Ramos (cell line): ENCODE results near the gene SFTA2.

Experiments
- in situ Hi-C: fragments of 300-500 bp; cut with MboI; formaldehyde crosslinking; loops from one replicate; pipeline ENCODE4 v1.14.3; 2022; ENCODE audit warnings: low sequenced_read_pairs; ENCODE audit not compliant: unreplicated experiment

The SFTA2 gene

DNA sequence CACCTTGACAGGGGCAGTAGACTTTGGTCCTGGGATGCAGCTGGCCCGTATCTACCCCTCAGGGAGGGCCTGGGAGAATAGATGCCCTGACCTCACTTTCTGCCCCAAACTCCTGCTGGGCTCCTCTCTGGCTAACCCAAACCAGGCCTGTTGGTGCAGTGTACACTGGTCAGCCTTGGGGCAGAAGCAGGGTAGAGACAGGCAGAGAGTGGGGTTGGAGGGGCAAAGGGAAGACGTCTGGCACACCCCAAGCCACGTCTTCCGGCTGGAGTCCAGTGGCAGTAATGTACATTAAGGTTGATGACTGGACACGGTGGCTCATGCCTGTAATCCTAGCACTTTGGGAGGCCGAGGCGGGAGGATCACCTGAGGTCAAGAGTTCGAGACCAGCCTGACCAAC lies 38.3 kb downstream of the SFTA2 start:
- in situ Hi-C loops: no loop called here

DNA sequence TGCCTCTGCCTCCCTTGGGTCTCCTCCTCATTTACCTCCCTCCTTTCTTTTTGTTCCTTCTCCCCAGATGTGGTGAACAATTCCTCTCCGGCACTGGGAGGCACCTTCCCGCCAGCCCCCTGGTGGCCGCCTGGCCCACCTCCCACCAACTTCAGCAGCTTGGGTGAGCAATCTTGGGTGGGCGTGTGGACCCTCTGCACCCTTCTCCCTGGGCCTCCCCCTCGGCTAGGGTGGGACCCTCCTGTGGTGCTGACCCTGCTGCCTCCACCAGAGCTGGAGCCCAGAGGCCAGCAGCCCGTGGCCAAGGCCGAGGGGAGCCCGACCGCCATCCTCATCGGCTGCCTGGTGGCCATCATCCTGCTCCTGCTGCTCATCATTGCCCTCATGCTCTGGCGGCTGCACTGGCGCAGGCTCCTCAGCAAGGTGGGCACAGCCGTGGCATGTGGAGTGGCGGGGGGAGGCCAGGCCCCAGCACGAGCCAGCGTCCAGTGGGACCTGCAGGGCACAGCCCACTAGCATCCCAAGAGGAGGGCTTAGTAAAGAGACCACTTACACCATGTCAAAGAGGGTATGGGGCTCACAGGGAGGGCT lies 38.9 kb downstream of the SFTA2 start:
- in situ Hi-C loops: no loop called here

DNA sequence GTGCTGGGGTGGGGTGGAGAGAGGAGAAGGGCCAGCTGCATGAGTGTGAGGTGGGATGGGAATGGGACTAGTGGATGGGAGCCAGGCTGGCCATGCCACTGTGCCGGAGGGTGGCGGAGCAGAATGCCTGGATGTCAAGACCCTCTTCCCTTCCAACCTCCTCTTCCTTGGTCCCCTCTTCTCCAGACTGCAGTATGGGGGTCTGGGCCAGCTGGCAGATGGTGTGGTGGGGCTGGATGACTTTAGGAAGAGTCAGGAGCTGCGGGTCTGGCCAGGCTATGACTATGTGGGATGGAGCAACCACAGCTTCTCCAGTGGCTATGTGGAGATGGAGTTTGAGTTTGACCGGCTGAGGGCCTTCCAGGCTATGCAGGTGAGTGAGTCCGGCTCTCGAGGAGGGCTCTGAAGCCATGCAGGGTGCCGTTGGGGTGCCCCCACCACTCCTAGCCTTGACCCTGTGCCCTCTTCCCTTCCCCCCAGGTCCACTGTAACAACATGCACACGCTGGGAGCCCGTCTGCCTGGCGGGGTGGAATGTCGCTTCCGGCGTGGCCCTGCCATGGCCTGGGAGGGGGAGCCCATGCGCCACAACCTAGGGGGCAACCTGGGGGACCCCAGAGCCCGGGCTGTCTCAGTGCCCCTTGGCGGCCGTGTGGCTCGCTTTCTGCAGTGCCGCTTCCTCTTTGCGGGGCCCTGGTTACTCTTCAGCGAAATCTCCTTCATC lies 40.0 kb downstream of the SFTA2 start:
- in situ Hi-C loops: no loop called here

DNA sequence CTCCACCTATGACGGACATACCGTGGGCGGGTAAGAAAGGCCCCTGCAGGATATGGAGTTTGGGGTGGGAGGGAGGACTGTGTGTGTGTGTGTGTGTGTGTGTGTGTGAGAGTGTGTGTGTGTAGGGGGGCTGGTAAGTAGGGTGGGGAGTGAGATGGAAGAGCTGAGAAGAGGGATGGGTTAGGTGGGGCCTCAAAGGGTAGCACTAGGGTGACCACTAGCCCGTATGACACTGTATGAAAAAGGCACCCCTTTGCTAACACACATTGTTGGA lies 40.6 kb downstream of the SFTA2 start:
- in situ Hi-C loops: no loop called here

DNA sequence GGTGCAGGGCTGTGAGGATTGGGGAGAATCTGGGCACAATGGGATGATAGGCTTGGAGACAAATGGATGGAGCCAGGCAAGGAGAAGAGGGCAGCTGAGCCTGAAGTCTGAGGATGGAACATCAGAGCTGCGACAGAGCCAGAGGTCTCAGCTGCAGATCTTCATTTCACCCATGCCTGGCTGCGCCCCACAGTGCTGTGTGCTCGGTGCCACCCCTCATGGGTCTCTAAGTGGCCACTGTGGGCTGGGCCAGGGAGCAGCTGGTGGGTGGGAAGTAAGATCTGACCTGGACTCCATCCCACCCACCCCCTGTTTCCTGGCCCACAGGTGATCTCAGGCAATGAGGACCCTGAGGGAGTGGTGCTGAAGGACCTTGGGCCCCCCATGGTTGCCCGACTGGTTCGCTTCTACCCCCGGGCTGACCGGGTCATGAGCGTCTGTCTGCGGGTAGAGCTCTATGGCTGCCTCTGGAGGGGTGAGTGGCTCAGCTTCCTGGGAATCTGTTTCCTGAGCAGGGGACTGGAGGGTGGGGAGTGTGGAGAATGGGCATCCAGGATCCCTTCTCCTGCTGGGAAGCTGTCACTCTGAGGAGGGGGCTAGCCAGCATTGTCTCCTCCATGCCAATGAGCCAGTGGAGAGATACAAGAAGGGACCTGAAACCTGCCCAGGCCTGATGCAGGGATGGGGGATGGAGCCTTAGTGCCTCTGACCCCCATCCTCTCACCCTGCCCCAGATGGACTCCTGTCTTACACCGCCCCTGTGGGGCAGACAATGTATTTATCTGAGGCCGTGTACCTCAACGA lies 41.1 kb downstream of the SFTA2 start:
- in situ Hi-C loops: no loop called here

DNA sequence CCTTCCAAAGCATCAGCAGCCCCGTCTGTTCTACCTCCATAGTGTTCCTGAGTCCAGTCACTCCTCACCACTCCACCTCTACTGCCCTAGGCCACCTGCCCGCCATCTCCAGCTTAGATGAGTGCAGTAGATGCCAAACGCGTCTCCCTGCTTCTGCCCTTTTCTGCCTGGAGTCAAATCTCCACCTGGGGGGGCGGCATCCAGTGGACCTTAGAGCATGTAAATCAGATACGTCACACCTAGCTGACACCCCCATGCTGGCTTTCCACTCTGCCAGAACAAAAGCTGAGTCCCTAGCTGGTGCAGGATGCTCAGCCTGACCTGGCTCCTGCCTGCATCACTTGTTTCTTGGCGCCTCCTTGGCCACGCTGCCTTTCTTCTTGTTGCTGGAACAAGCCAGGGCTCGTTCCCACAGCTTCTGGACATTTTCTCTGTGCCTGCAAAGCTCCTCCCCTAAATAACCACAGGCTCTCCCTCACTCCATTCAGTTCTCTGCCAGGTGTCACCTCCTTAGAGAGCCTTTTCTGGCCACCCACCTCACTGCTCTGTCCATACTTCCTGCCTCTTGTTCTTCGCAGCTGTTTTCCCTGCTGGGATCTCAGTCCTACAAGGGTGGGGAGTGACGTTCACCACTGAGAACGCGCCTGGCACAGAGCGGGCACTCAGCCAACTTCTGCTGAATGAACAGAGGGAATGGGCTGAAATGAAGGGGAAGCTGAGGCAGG lies 41.9 kb downstream of the SFTA2 start:
- in situ Hi-C loops: no loop called here

DNA sequence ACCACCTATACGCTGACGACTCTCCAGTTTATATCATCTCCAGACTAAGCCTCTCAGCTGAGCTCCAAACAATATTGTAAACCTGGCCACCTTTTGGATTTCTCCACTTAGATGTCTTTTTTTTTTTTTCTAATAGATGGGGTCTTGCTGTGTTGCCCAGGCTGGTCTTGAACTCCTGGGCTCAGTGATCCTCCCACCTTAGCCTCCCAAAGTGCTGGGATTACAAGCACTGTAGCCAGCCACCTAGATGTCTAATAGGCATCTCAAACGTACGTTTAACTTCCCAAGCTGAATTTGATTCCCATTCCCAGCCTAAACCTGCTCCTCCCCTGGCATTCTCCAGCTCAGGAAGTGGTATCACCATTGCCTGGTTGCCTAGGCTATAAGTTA lies 42.5 kb downstream of the SFTA2 start:
- in situ Hi-C loops: no loop called here

DNA sequence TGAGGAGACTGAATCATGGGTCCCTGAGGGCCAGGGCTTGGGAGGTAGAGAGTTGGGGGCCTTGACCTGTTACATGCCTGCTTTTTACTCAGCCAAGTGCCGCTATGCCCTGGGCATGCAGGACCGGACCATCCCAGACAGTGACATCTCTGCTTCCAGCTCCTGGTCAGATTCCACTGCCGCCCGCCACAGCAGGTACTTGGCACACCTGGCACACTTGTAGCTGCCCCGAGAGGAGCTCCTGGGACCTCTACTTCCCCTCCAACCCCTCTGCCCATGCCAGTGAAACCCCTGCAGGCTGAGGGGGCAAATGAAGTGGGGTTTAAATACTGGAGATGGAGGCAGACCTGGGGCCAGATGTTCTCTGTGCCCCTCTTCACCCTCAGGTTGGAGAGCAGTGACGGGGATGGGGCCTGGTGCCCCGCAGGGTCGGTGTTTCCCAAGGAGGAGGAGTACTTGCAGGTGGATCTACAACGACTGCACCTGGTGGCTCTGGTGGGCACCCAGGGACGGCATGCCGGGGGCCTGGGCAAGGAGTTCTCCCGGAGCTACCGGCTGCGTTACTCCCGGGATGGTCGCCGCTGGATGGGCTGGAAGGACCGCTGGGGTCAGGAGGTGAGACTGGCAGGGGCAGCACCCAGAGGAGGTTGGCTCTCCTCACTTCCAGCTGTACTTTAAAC lies 43.0 kb downstream of the SFTA2 start:
- in situ Hi-C loops: no loop called here

DNA sequence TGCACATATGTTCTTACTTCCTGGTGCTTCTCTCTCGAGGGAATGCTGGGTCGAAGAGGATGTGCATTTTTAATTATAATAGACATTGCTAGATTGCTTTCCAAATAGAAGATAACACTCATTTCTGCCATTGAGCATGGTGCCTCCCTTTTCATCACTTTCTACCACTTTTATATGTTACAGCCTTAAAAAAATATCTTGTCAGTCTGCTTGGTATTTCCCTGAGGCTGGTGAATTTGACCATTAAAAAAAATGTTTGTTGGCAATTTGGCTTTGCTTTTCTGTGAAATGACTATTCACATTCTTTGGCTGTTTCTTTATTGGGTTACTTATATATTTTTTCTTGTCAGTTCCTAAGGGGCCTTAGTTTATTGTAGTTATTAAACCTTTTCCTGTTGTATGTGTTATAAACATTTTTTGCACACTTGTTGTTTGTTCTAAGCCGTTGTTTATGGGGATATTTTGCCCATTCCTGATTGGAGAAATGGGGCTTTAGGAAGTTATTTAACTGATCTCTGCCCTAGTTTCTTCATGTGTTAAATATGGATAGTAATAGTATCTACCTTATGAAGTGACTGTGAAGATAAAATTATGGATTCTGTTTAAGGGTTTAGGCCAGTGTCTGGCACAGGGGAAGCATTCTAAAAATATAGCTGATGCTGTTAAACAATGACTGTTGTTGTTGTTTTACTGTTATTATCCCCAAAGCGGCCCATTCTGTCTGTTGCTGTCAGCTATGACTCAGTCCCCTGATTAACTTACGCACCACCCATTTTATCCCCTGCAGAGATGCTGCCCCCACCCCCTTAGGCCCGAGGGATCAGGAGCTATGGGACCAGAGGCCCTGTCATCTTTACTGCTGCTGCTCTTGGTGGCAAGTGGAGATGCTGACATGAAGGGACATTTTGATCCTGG lies 43.8 kb downstream of the SFTA2 start:
- in situ Hi-C loops: no loop called here

DNA sequence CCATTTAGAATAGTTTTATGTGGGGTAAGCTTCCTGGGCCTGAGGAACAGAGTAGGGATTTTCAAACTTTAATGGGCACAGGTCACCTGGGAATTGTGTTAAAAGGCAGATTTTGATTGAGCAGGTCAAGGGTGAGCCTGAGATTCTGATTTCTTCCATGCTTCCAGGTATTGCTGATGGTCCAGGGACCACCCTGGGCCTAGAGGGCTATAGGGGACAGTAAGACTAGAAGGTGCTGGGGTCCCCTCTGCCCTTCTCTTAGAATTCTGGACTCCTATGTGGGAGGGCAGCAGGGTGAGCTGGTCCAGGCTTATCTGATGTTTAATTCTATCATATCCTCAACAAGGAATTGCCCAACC lies 45.1 kb downstream of the SFTA2 start:
- in situ Hi-C loops: no loop called here

DNA sequence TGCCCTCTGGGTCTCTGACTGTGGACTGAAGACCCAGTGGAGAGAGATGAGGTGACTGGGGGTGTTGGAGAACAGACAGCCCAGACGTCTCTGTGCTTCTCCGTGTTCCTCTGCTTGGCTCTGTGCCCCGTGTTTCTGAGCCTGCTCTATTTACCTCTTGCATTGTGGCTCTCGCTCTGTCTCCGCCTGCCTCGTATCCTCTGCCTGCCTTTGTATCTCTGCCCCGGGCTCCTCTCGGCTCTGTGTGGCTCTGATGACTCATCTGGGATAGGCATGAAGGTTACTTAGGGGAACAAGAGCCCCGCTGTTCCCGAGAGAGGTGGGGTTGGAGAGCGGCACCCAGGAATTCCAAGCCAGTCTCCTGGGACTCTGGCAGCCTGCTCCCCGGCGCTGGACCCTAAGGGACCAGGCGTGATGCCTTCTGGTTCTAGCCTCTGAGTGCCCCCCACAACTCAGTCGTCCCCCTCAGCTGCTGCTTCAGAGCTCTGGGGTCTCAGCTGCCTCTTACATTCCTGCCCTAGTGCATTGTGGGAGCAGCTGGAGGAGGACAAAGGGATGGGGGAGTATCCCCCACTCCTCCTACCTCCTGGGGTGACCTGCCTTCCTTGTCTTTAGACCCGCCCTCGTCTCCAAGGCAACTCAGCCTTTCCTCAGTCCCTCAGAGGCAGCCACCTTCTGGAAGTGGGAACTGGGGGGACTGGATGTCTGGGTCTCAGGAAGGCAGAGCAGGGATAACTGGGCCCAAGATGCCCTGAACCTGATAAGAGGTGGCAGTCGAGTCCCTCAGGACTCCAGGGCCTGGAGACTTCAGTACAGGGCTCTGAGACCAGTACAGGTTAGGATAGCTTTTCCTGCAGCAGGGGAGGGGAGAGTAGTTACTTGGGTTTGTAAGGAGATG lies 45.7 kb downstream of the SFTA2 start:
- in situ Hi-C loops: no loop called here

DNA sequence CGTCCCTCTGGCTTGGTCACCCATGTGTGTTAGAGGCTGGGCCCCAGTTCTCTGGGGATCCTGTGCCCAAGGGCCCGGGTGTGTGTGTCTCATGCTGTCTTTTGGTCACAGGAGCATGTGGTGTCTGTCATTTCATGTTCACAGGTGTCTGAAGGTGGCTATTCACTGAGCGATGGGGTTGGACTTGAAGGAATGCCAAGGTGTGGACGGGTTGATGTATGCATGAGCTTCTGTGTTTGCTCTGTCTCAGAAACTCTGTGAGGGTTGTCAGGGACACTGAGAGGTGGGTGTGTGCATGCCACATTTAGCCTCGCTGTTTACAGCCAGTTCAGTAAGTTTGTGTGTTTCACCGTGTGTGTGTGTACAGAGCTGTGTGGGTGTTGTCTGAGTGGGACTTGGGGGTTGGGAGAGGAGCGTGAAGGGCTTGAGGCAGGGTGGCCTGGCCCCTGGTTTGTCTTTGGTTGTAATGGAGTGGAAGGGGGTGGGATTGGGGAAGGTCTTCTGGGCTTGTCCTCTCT lies 46.4 kb downstream of the SFTA2 start:
- in situ Hi-C loops: no loop called here

DNA sequence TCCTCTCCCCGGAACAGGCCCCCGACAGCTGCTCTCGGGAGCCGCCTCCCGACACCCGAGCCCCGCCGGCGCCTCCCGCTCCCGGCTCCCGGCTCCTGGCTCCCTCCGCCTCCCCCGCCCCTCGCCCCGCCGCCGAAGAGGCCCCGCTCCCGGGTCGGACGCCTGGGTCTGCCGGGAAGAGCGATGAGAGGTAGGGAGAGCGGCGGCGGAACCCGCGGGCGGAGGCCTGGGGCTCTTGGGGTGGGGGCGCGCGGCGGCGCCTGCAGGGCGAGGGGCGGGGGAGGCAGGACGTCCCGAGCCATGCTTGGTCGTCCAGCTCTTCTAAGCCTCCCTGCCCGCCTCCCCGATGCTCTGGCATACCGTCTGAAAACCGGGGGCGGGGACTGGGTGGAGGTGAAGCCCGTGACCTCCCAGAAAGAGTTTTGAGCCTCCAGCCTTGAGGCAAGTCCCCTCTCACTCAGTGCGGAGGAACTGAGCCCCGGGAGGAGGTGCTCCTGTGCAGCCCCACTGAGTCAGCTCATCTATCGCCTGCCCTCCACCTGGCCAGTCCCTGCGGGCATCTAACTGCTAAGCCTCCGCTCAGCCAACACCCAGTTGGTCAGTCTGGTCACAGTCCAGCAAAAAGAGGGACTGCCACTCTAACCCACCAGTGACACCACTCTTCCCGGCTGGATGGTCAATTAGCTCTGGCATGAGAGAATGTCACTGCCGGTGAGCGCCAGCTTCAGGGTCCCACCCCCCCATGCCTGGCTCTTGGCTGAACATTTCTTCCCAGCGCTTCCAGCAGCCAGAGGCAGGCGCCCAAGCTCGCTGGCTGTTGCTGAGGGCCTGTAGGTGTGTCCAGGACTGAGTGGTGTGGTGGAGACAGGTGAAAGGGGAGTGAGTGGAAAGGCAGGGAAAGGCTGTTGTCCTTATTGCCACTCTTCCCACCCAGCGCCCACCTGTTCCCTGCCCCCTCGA lies 47.2 kb downstream of the SFTA2 start:
- in situ Hi-C loops: no loop called here

DNA sequence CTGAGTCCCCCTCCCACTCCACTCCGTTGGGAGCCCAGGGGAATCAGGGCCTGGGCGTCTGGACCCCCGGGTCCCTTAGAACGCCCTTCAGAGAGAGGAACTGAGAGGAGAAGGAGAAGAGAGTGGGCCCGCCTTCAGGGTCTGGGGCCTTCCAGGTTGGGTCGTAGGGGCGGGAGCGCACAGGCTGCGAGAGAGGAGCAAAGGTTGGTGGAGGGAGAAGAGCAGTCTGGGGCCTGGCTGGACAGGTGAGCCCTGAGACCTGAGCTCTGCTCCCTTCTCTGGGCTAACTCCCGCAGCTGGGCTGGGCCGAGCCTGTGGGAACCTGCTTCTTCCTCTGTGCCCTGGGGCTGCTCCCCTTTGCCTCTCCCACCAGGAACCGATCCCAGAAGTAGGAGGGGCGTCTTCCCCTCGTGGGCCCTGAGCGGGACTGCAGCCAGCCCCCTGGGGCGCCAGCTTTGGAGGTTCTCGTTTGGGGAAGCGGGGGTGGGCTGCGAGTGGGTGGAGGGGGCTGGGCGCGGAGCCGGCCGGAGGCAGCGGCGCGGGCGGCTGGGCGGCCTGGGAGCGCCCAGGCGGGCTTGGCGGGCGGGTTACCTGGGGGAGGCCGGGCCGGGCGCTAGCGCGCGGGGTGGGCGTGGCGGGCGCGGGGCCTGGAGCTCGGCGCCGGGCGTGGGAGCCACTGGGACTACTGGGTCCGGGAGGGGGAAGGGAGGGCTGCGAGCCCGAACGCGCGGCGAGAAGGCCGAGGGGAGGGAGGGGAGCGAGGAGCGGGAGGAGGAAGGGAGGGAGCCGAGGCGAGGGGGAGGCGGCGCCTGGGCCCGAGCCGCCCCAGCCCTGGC lies 48.1 kb downstream of the SFTA2 start, which contains the start of gene DDR1:
TSS of gene DDR1 (plus strand) at position 835 of the 836 bp plus-strand sequence. CDS start 4,211 bp downstream, outside the sequence.
- in situ Hi-C loops: no loop called here

DNA sequence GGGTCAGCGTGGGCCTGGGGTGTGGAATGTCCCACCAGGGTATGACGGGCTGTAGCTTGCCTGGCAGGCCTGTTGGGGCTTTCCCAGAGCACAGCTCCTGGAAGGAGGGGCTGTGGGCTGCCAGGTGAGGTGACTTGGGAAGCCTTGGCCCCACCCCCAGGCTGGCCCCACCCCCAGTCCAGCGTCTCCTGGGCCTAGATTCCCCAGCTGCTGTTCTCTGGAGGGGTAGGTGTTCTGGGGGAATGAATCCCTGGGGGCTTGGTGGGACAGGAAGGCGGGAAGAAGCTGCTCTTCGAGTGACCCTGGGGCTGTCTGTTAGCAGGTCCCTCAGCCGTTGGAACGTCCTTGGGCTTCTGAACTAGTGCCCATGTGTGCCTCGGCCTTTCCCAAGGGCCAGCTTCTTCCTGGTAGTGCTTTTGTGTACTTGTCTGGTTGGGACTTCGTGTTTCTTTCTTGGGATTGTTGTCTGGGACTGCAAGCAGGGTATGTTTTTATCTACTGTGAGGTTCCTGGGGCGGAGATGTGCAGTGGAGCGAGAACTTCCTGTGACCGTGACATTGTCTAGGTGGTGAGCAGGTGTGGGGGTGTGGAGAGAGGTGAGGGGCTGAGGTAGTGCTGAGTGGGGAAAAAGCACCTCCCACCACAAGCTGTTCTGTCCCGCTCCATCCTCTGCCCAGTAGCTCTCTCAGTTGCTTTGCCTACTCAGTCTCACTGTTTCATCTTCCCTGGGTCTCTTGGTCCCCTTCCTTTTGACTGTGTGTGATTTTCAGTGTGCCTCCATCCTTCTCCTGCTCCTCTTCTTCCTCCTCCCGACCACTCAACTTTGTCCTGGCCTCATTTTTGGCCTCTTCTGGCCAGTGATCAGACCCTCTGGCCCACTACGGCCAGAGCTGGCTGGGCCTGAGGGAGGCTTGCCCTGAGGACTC lies 48.9 kb downstream of the SFTA2 start:
- in situ Hi-C loops: no loop called here
